GM20431 (cell line): ENCODE measurements around the gene PPP1R9B.

ENCODE experiments used
- in situ Hi-C: fragments of 300-500 bp; cut with MseI, MboI; formaldehyde crosslinking; loops from one replicate; pipeline ENCODE4 v1.15.0; 2020; ENCODE audit warnings: low sequenced_read_pairs; ENCODE audit not compliant: unreplicated experiment

Gene PPP1R9B

DNA sequence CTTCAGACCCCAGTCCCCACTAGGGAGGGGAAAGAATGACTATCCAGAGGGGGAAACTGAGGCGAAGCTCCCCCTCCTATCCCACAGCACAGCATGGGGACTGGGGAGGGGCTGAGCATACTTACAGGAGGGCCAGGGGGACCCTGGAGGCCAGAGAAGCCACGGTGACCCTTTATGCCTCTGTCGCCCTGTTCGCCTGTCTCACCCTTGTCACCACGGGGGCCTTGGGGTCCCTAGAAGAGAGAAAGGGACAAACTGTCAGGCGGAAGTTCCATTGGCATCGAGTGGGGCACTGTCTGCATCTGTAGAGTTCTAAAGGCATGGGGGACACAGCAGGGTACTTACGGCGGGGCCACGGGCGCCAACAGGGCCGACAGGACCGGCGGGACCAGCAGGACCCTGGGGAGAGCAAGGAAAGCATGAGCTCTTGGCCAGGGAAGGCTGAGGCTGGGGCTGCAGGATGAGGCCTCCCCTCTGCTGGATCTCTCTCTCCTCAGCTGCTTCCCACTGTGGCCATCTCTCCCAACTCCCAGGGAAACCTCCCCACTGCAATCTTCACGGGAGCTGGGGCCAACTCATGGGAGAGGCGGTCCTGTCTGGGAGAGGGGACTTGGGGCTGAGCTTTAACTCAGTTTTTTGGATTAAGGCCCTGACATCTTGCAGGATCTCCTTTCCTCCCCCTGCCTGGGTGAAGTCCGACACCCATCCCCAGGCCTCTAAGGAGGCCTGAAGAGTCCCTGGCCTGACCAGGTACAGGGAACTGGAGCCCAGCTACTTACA, 37.5 kb upstream of the PPP1R9B start:
- in situ Hi-C loops, result no loop called here

DNA sequence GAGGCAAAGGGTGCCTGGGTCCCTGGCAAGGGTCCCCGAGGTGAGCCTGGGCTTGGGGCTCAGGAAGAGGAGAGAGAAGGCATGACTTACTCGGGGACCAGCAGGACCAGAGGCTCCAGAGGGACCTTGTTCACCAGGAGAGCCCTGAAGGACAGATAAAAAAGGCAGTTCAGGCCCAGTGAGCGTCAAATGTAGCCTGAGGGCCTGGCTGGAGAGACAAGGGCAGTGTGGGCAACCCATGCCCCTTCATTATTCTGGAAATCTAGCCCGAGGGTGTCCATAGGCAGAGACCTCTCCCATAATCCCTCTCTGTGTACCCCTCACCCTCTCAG, 36.9 kb upstream of the PPP1R9B start:
- in situ Hi-C loops, result no loop called here

DNA sequence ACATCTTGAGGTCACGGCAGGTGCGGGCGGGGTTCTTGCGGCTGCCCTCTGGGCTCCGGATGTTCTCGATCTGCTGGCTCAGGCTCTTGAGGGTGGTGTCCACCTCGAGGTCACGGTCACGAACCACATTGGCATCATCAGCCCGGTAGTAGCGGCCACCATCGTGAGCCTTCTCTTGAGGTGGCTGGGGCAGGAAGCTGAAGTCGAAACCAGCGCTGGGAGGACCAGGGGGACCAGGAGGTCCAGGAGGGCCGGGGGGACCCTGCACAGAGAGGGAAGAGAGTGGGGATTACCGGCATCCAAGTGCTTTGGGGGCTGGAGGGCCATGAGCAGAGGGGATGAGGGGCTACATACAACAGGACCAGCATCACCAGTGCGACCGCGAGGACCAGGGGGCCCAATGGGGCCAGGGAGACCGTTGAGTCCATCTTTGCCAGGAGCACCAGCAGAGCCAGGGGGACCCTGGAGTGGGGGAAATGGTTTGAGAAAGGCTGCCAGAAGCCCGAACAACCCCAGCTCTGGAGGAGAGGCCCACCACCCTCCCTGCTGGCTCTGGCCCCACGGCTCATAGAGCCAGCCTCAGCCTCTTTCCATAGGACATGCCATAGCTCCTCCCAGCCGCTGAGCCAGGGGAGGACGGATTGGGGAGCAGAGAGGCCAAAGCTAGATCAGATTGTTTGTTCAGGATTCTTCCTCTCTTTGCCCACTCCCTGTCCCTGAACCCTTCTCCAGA, 36.4 kb upstream of the PPP1R9B start:
- in situ Hi-C loops, result no loop called here

DNA sequence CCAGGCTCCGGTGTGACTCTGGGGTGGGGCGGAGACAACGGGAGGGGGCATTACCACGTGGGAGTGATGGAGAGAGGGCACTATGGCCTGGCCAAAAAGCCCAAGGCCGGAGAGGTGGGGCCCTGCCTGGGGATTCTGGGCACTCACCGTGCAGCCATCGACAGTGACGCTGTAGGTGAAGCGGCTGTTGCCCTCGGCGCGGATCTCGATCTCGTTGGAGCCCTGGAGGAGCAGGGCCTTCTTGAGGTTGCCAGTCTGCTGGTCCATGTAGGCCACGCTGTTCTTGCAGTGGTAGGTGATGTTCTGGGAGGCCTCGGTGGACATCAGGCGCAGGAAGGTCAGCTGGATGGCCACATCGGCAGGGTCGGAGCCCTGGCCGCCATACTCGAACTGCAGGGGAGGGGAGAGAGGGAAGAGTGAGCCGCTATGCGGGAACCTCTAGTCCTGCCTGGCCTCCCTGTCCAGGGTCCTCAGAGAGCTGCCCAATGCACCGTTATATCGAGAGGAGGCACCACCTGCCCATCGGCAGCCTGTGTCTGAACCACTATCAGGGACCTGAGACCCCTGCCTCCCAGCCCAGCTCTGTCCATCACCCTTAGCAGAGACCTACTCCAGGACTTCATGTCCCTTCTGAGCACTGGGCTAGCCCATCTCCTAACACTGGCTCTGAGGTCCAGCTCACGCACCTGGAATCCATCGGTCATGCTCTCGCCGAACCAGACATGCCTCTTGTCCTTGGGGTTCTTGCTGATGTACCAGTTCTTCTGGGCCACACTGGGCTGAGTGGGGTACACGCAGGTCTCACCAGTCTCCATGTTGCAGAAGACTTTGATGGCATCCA, 35.4 kb upstream of the PPP1R9B start:
- in situ Hi-C loops, result no loop called here

DNA sequence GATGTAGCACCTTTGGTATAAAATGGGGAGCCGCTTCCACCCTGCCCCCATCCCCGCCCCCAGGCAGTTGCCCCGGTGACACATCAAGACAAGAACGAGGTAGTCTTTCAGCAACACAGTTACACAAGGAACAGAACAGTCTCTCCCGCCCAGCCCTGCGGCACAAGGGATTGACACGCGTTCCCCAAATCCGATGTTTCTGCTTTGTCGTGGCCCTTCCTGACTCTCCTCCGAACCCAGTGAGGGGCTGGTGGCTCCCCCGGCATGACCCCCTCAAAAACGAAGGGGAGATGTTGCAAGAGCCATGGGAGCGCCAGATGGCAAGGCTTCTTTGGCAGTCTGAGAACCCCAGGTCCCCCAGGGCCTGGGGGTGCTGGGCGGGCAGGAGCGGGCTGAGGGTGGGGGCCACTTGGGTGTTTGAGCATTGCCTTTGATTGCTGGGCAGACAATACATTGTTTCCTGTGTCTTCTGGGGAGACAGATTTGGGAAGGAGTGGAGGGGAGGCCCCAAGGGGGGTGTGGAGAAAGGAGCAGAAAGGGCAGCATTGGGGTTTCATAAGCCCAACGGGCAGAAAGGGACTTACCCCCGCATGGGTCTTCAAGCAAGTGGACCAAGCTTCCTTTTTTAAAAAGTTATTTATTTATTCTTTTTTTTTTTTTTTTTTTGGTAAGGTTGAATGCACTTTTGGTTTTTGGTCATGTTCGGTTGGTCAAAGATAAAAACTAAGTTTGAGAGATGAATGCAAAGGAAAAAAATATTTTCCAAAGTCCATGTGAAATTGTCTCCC, 34.3 kb upstream of the PPP1R9B start:
- in situ Hi-C loops, result no loop called here

DNA sequence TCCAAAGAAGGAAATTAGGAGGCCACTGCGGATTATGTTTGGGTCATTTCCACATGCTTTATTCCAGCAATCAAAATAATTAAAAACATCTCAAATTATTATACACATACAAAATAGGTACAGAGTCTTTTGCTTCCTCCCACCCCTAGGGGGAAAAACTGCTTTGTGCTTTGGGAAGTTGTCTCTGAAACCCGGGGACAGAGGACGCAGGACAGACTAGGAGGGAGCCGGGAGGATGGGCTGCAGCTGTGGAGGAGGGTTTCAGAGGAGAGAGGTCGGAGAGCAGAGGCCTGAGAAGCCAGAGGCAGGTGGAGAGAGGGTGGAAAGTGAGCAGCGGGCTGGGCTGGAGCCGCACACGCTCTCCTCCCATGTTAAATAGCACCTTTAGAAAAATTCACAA, 33.6 kb upstream of the PPP1R9B start:
- in situ Hi-C loops, result no loop called here

DNA sequence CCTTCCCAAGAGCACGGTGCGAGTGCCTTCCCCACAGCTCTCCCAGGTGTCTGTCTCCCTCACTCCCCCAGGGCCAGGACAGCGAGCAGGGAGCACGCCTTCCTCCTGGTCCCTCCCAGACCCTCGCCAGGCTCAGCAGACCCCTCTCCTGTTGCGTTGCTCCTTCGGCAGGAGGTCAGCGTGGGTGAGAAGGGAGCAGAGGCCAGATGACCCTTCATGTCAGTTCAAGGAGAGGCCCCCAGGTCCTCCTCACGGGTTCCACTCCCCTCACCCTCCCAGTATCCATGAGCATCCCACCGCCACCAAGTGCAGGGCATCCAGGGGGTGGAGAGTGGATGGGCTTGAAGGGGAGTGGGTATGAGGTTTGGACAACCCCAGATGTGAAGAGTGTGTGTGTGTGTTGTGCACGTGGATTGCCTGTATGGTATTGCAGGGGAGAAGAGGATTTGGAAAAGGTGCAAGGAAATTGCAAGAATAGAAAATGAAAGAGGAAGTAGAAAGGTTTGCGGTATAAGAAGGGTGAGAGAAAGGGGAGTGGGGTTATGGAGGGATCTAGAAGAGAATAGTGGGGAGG, 33.0 kb upstream of the PPP1R9B start:
- in situ Hi-C loops, result no loop called here

DNA sequence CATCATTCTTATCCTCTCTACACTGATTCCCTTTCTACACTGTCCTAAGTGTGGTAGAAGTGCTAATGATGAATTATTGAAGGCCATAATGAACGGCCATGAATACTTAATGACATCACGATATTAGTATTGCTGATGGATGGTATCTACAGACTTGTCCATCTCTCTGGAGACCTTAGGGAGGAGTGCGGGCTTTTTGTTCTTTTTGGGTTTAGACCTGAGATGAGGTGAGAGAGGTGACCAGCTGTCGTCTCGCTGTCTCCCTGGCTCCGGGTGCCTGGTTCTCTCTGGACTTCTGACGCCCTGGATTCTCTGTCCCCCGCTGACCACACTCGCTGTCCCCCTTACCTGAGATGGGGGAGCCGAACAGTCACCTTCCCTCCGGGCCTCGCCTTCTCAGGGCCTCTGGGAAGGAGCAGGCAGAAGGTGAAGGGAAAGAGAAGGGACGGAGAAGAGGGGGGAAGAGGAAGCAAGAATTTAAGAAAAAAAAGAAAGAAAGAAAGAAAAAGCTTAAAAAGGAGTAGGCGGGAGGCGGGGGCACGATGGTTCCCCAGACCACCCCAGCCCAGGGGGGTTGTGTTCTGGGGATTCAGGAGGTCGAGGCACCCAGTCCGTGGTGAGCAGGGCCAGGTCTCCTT, 32.4 kb upstream of the PPP1R9B start:
- in situ Hi-C loops, result no loop called here

DNA sequence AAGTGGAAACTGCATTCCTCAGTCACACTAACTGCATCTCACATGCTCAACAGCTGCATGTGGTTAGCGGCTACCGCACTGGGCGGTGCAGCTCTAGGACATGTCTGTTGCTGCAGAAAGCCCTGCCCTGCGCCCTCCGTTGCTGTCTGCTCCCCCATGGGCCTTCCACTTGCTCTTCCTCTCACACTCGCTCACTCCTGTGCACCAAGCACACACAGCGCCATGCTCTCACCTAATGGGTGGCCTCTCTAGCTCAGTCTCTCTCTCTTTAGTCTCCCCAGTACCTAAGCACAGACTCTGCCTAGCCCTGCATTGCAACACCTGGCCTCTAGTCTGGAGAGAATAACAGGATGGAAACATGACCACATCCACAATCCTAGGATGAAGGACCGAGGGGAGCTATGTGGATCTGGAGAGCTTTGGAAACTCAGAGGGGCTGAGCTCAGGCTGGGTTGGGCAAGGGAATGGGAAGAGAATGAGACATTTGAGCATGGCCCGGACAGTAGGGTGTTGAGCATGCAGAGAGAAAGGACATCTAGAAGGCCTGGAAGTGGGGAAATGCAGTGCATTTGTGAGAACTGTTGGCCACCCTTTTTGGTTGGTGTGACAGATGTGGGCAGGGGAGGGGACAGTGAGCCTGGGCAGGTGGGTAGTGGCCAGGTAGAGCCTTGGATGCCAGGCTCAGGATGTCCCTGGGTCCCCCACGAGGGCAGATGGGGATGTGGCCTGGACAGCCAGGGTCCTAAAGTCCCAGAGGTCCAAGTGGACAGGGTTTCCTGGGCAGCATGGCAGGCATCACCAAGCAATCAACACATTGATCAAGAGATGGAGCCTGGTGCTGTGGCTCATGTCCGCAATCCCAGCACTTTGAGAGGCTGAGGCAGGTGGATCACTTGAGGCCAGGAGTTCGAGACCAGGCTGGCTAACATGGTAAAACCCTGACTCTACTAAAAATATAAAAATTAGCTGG, 31.4 kb upstream of the PPP1R9B start:
- in situ Hi-C loops, result no loop called here

DNA sequence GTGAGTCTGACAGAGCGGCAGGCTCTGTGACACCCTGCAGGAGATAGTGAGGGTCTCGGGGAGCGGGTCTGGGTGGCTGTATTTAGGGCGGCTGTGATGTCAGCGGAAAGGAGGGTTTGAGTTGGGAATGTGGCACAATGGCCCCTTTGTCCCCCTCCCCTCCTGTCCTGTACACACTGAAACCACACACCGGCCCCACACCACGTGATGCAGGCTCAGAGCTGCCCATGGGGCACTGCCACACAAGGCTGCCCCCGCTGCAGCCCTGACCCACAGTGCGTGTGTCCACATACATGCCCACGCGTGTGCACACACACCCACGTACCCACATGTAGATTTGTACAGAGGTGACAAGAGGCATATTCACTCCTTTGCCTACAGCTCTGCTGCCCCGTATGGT, 30.7 kb upstream of the PPP1R9B start:
- in situ Hi-C loops, result no loop called here

DNA sequence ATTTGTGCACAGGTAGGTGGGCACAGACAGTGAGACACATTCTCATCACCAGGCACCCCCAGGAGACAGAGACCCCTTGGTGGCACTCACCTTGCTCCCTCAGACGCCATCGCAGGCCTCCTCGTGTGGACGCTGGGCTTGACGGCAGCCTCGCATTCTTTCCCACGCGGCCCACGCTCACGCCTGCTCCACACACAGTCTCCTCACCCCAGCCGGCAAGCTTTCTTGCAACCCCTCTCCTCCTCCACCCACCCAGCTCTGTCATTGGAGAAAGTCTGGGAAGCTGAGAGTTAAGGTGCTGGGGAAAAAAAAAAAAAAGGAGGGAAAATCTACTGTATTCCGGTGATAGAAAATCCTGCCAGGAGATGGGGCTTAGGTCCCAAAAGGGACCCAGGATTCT, 30.1 kb upstream of the PPP1R9B start:
- in situ Hi-C loops, result no loop called here

DNA sequence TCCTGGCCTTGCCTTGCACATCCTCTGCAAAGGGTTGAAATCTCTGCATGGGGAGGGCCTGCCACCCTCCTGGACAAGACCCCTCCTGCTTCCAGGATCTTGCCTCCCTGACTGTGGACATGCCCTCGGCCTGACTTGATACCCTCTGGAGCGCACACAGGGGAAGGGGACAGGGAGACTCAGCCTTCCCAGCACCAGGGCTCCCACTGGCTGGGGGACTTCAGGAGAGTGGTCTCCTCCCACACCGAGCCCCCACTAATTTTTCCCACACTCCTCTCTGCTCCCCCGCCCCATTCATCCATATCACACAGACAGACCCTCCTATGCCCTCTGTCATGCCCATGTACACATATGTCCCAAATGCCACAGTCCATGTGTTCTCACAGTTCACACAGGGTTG, 29.6 kb upstream of the PPP1R9B start:
- in situ Hi-C loops, result no loop called here

DNA sequence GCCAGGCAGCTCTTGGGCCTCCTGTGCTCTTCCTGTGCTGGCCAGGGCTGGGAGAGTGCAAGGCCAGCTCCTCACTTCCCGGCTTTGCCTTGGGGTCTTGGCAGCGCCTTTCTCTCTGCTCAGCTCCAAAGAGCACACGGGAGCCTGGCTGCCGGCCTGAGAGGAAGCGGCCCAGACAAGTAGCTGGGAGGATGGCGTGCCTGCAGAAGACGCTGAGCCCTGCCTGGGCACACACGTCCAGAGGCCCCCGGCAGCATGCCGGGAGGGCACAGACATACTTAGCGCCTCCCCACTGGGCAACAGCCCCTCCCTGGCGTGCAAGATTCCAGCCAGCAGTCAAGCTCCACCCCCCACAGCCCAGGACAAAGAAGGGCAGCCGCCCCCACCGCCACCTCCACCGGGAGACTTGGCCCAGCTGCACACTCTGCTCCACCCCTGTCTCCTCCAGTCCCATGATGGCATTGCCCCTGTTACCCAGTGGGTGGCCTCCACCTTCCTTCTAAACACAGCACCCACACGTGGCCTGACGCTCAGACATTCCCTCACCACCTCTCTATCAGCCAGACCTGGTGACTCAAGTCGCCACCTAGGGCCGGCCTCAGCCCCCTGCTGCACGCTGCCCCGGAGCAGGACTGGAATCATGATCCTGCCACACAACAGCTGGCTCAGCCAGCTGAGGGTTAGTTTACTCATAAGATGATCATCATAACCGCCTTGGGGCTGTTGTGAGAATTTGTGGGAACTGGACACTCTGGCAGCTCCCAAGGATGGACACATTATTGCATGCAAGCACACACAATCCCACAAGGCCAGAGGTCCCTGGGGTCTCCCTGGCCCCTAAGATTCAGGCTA, 27.7 kb upstream of the PPP1R9B start:
- in situ Hi-C loops, result no loop called here

DNA sequence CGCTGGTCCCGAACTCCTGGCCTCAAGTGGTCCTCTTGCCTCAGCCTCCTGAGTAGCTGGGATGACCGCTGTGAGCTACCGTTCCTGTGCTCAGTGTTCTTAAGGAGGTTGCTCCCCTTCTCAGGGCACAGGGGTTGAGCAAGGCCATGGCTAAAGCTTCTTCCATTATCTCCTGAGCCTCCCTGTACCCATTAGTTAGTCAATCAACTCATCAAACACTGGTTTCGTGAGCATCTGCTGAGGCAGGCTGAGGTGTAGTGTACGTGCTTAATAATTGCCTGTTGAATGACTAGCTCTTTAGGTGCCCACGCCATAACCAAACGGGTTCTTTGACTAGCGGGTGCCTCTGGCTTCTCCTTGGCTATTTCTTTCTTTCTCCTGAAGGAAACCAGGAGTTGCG, 27.0 kb upstream of the PPP1R9B start:
- in situ Hi-C loops, result no loop called here

DNA sequence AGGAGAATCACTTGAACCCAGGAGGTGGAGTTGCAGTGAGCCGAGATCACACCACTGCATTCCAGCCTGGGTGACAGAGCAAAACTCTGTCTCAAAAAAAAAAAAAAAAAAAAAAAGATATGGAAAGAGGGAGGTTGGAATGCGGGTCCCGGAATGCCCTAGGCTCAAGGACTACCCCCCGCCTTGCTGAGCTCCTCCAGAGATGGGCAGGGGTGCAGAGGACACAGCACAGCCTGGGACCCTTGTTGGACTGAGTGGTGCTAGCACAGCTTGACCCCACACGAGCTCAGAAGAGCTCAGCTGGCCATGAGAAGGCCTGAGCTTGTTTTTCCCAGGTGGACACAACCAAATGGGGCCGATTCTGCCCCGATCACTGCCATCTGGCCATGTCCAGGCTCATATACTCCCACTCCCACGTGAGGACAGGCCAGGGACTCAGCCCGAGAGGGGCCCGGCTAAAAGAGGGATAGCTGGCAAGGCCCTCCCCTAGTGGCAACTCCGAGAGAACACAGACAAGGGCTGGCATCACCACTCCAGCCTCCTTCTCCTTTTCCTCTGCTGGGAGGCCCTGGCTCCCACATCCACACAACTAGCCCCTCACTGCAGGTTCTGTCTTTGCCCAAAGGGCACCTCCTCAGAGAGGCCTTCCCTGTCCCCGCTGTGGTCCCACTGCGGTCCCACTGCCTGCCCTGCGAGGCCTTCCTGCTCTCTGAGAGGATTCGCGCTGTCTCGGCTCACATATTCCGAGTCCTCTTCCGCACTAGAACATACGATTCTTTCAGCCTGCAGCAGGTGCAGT, 26.3 kb upstream of the PPP1R9B start:
- in situ Hi-C loops, result no loop called here

DNA sequence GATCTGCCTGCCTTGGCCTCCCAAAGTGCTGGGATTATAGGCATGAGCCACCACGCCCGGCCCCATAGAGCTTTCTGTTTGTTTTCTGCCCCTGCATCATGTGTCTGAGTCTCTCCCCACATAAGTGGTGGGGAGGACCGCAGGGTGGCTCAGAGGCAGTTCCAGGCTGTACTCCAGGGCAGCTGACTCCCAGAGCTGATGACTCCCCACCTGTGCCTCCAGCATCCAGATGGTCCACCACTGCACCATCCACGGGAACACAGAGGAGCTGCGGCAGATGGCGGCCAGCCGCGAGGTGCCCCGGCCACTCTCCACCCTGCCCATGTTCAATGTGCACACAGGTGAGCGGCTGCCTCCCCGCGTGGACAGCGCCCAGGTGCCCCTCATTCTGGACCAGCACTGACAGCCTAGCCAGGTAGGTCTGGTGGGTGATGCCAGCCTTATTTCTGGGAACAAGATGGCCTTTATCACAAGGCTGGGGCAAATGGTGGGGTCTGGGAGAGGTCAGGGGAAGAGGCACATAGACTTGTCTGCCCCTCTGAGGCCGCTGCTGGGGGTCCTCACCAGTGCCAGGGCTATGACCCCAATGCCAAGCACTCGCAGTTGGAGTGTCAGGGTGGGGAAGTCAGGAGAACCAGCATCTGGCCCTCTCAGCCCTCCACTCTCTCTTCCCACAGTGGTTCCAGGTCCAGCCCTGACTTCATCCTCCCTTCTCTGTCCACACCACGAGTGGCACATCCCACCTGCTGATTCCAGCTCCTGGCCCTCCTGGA, 24.7 kb upstream of the PPP1R9B start:
- in situ Hi-C loops, result no loop called here
